Fibroblast of skin of right quadriceps (primary cell): ENCODE measurements around the gene ZNF599.

Source experiments
- DNase-seq: peaks from one replicate; pipeline ENCODE4 v3.0.0-alpha.2; 2013

The ZNF599 gene

GRCh38 chr19:34734537-34735103 lies 38.4 kb downstream of the ZNF599 start:
- peak; percentile 79 for DNase-seq

- DNase-seq = peak; percentile 89
Measured at GRCh38 chr19:34733746-34734536, 39.1 kb downstream of the ZNF599 start, which contains the start of gene ZNF181. TSS of gene ZNF181 (plus strand) at chr19:34734243. CDS start at chr19:34735038, 795 bp downstream.

DNA sequence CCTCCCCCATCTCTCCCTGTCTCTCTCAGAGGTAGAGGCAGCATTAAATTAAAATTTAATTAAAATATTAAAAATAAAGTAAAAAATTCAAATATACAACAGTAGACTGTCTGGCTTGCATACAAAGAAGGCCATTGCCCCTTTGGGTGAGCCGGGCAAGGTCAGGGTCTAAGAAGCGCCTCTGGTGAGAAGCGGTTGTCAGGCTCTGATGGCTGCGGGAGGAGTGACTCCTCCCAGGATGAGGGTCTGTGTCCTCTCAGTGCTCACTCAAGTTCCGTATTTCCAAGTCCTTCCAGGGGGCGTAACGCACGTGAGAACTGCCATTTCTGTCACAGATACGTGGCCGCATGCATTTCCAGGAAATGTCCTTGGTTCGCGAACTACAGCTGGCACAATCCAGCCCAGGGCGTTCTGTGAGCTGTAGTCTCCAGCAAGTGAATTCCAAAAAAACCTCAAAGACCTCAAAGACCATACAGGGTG lies 39.7 kb downstream of the ZNF599 start:
- no peak for DNase-seq

- no peak for DNase-seq
Measured at GRCh38 chr19:34732612-34733211, 40.3 kb downstream of the ZNF599 start.

DNA sequence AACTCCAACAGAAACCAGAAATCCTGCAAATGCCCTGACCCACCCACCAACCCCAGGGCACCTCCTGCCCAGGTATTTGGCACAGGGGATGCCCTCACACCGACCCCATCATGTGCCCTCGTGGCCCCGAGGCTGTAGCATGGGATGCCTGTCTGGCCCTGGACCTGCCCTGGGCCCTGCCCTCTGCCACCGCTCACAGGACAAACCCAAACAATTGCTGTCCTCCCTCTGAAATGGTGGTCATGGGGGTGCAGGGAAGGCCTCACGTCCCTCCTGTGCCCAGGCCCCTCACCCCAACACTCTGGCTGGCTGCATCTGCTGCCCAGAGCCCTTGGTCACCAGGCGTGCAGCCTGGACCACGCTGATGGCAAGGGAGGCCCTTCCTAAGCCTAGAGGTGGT lies 41.1 kb downstream of the ZNF599 start:
- no peak for DNase-seq

GRCh38 chr19:34731019-34731829 lies 41.8 kb downstream of the ZNF599 start:
- no peak for DNase-seq

- no peak for DNase-seq
Measured at GRCh38 chr19:34725400-34725799, 47.6 kb downstream of the ZNF599 start.

DNA sequence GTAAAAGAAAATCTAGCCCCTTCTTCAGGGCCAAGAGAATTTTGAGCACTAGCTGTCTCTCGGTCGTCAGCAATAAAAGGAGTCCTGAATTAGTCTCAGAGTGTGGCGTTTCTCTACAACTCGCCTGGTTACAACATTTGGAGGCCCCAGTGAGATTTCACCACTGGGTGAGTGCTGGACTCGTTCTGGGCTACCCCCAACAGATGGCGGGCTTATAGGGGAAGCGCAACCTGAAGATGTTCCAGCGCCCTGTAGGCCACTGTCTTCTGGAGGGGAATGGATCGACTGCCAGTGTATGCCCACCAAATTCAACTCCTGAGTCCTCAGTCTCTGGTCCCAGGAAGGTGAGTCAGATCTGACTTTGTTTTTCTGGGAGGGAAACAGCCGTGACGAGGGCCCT lies 50.7 kb downstream of the ZNF599 start:
- no peak for DNase-seq

DNA sequence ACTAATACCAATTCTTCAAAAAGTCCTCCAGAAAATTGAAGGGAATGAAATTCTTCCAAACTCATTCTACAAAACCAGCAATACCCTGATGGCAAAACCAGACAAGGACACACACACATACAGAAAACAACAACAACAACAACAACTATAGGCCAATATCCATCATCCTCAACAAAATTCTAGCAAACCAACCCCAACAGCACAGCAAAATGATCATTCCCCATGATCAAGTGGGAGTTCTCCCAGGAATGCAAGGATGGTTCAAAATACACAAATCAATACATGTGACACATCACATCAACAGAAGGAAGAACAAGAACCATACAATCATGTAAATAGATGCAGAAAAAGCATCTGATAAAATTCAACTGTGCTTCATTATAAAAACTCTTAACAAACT lies 57.7 kb downstream of the ZNF599 start:
- DNase-seq = no peak

DNA sequence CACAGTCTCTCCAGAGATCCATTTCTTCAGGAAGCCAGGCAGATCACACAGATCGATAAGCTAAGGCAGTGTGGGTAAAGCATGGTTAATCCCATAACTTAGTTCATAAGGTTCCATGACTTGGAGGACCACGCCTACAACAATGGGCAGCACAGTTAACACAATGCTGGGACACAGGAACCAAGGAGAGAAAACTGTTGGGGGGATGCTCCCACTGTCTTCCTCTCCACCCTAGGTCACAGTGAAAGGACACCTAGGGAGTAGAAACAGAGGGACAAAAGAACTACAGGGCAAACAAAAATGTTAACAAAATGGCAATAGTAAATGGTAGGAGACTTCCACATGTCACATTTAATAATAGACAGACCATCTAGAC lies 59.8 kb downstream of the ZNF599 start:
- DNase-seq = no peak

GRCh38 chr19:34712395-34713261 lies 60.4 kb downstream of the ZNF599 start:
- DNase-seq = peak; percentile 61

- DNase-seq = no peak
Measured at GRCh38 chr19:34711890-34712289, 61.1 kb downstream of the ZNF599 start.
